Uterus (tissue), 4 donors: Measurements from ENCODE around the gene TUG1. TPM values are rescaled to one million over a fixed set of nuclear protein-coding genes. Genes with fewer than 3 reads are reported as not detected.

ENCODE experiments used
- DNase-seq, 2 donors: peaks; one replicate each; pipeline ENCODE4 v3.0.0-alpha.2; 2019 to 2020
- H3K27ac ChIP-seq, 2 donors: fragments of 200-600 bp; sonication (generic); 1 replicate in 1 of 2; 2 replicates in 1 of 2; pipeline ENCODE4 v1.5.1; 2016 to 2018
- H3K27me3 ChIP-seq, 2 donors: fragments of 200-600 bp; sonication (generic); one replicate each; pipeline ENCODE4 v1.5.1; 2018 to 2019; ENCODE audit warnings: control low read depth in 1 of 2
- H3K36me3 ChIP-seq, 2 donors: fragments of 200-600 bp; sonication (generic); one replicate each; pipeline ENCODE4 v1.5.1; 2019; ENCODE audit warnings: control low read depth in 1 of 2
- H3K4me1 ChIP-seq, 2 donors: fragments of 200-600 bp; sonication (generic); one replicate each; pipeline ENCODE4 v1.5.1; 2018 to 2019; ENCODE audit warnings: control low read depth in 1 of 2
- H3K4me3 ChIP-seq, 2 donors: fragments of 200-600 bp; sonication (generic); 1 replicate in 1 of 2; 2 replicates in 1 of 2; pipeline ENCODE4 v1.5.1; 2018 to 2019; ENCODE audit warnings: mild to moderate bottlenecking in 1 of 2
- H3K9me3 ChIP-seq, 2 donors: fragments of 200-600 bp; sonication (generic); one replicate each; pipeline ENCODE4 v1.5.1; 2019; ENCODE audit warnings: control low read depth in 1 of 2
- POLR2A ChIP-seq, 2 donors: fragments of 450-650 bp; IDR thresholded peaks; one replicate each; pipeline ENCODE4 v1.6.1; 2016; ENCODE audit warnings: antibody characterized with exemption in 2 of 2, mild to moderate bottlenecking in 1 of 2, moderate library complexity in 1 of 2
- intact Hi-C: fragments of 100-400 bp; cut with DNase I; formaldehyde crosslinking; loops from one replicate; pipeline ENCODE4 v1.15.1; 2023; ENCODE audit warnings: low total_unique reads
- total RNA-seq, 4 donors: library from RNA; depleted of rRNA in 3 of 4; stranded (reverse); fragments of >200 nt in 3 of 4; gene quantifications; one replicate each; pipeline versions ENCODE4 v1.1.0 to v1.2.4, GENCODE V29; 2014 to 2023
- TF ChIP-seq, protein P1 (sequence below), 4 experiments: fragments of 200-600 bp in 2 of 4; fragments of 450-650 bp in 2 of 4; sonication (generic) in 2 of 4; IDR thresholded peaks; one replicate each; pipeline ENCODE4 v1.5.1; 2016 to 2019; ENCODE audit warnings: antibody characterized with exemption in 4 of 4, mild to moderate bottlenecking in 2 of 4, moderate library complexity in 1 of 4
- donor health status: DM: yes; HTN: yes; CAD: no.

The TUG1 gene
- total RNA-seq, 4 donors from 2014 or later = 61.2 to 130 (median 116) TPM

- Histone ChIP-seq H3K9me3 (no peaks in the 10 kb centered on the region), H3K36me3 (no peaks in the 10 kb centered on the region), H3K4me1 (no peaks in the 10 kb centered on the region), H3K27ac (no peak overlapping the region), H3K4me3 (no peak overlapping the region), H3K27me3 (no peaks in the 10 kb centered on the region)
- TF ChIP-seq, protein P1, sequence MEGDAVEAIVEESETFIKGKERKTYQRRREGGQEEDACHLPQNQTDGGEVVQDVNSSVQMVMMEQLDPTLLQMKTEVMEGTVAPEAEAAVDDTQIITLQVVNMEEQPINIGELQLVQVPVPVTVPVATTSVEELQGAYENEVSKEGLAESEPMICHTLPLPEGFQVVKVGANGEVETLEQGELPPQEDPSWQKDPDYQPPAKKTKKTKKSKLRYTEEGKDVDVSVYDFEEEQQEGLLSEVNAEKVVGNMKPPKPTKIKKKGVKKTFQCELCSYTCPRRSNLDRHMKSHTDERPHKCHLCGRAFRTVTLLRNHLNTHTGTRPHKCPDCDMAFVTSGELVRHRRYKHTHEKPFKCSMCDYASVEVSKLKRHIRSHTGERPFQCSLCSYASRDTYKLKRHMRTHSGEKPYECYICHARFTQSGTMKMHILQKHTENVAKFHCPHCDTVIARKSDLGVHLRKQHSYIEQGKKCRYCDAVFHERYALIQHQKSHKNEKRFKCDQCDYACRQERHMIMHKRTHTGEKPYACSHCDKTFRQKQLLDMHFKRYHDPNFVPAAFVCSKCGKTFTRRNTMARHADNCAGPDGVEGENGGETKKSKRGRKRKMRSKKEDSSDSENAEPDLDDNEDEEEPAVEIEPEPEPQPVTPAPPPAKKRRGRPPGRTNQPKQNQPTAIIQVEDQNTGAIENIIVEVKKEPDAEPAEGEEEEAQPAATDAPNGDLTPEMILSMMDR (IDR thresholded peaks at IDR 0.05) = no peak
- TF ChIP-seq POLR2A (IDR thresholded peaks at IDR 0.05) = no peak
- intact Hi-C loops = no loop called here
- DNase-seq = no peak
Observed at GRCh38 chr22:30923168-30923900, 45.7 kb upstream of the TUG1 start.

DNA sequence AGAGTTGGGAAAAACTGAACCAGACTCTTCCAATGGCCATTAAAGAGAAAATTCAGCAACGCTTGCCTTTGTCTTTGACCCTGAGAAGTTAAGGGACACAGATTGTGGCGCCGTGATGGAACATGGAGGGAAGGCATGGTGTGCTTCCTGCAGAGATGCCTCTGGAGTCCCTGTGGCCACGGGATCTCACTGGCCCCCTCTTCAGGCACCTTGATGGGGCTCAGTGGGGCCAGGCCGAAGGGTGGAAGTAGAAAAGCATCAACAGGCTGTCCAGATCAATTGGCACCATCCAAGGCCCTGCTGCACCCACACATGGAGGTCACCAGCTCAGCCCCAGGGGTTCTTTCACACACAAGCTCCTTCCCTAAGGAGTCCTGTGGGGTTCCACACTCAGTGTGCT, 43.4 kb upstream of the TUG1 start:
- no peak overlapping the region for H3K4me3 ChIP-seq
- H3K27ac ChIP-seq = no peak overlapping the region
- H3K27me3 ChIP-seq = no peaks in the 10 kb centered on the region
- H3K36me3 ChIP-seq = no peaks in the 10 kb centered on the region
- no peaks in the 10 kb centered on the region for H3K9me3 ChIP-seq
- intact Hi-C loops = no loop called here
- DNase-seq = no peak
- H3K4me1 ChIP-seq = no peaks in the 10 kb centered on the region
- TF ChIP-seq, protein P1 (IDR thresholded peaks at IDR 0.05) = no peak
- TF ChIP-seq POLR2A (IDR thresholded peaks at IDR 0.05) = no peak

DNA sequence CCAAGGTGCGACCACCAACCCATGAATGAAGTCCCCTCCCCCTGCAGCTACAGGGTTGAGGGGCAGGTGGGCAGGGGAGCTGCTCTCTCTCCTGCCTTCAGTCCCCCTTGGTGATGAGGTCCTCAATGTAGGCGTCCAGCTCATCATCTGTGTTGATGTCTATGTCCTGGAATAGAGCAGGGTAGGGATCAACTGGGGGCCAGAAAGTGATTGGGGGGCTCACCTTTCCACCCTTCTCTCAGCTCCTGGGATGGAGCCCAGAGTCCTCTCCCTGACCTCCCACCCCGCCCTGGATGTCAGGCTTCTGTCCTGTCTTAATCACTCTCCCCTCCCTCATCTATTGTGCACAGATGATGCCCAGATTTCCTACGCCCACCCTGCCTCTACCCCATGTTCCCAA, 42.4 kb upstream of the TUG1 start:
- no peaks in the 10 kb centered on the region for H3K4me1 ChIP-seq
- no peak for DNase-seq
- no peaks in the 10 kb centered on the region for H3K27me3 ChIP-seq
- H3K9me3 ChIP-seq = no peaks in the 10 kb centered on the region
- intact Hi-C loops = no loop called here
- no peaks in the 10 kb centered on the region for H3K36me3 ChIP-seq
- no peak overlapping the region for H3K4me3 ChIP-seq
- H3K27ac ChIP-seq = no peak overlapping the region
- TF ChIP-seq, protein P1 (IDR thresholded peaks at IDR 0.05) = no peak
- no peak for TF ChIP-seq POLR2A (IDR thresholded peaks at IDR 0.05)

- no peak overlapping the region for H3K4me3 ChIP-seq
- no peaks in the 10 kb centered on the region for H3K9me3 ChIP-seq
- no peaks in the 10 kb centered on the region for H3K36me3 ChIP-seq
- TF ChIP-seq, protein P1 (IDR thresholded peaks at IDR 0.05) = no peak
- no peak for TF ChIP-seq POLR2A (IDR thresholded peaks at IDR 0.05)
- DNase-seq = no peak
- no peak overlapping the region for H3K27ac ChIP-seq
- intact Hi-C loops = no loop called here
- H3K4me1 ChIP-seq = no peaks in the 10 kb centered on the region
- H3K27me3 ChIP-seq = no peaks in the 10 kb centered on the region
Observed at GRCh38 chr22:30927806-30928205, 41.3 kb upstream of the TUG1 start.

GRCh38 chr22:30928401-30928800, 40.7 kb upstream of the TUG1 start:
- Histone ChIP-seq H3K36me3 (no peaks in the 10 kb centered on the region), H3K27me3 (no peaks in the 10 kb centered on the region), H3K9me3 (no peaks in the 10 kb centered on the region), H3K27ac (no peak overlapping the region), H3K4me1 (no peaks in the 10 kb centered on the region), H3K4me3 (no peak overlapping the region)
- no peak for DNase-seq
- intact Hi-C loops = no loop called here
- TF ChIP-seq POLR2A (IDR thresholded peaks at IDR 0.05) = no peak
- TF ChIP-seq, protein P1 (IDR thresholded peaks at IDR 0.05) = no peak
